Lung (tissue), 12 donors: ENCODE results near the gene AP4B1. TPM values are rescaled to one million over a fixed set of nuclear protein-coding genes. Genes with fewer than 3 reads are reported as not detected.

Experiments
- ATAC-seq: fragments of 200-7000 bp; cut with Tn5 transposase; one replicate; pipeline ENCODE4 v1.9.1; 2020; ENCODE audit warnings: moderate number of reproducible peaks; ENCODE audit not compliant: insufficient read depth, low FRiP score
- DNase-seq, 3 donors: peaks; one replicate each; pipeline ENCODE4 v3.0.0-alpha.2; 2013 to 2017
- H3K27ac ChIP-seq, 2 donors: one replicate each; pipeline ENCODE4 v1.5.1; 2013; ENCODE audit warnings: mild to moderate bottlenecking in 2 of 2, moderate library complexity in 2 of 2, control low read depth in 1 of 2, inconsistent platforms in 1 of 2, low read depth in 1 of 2, low read length in 1 of 2
- H3K27me3 ChIP-seq, 3 donors: one replicate each; pipeline ENCODE4 v1.5.1; 2013; ENCODE audit warnings: low read length in 2 of 3; ENCODE audit not compliant: control insufficient read depth in 3 of 3, insufficient read depth in 3 of 3
- H3K36me3 ChIP-seq, 4 donors: one replicate each; pipeline ENCODE4 v1.5.1; 2013; ENCODE audit warnings: low read length in 4 of 4, mild to moderate bottlenecking in 1 of 4, moderate library complexity in 1 of 4; ENCODE audit not compliant: control insufficient read depth in 4 of 4, insufficient read depth in 4 of 4
- H3K4me1 ChIP-seq, 5 donors: one replicate each; pipeline ENCODE4 v1.5.1; 2013; ENCODE audit warnings: low read length in 5 of 5, mild to moderate bottlenecking in 2 of 5, moderate library complexity in 1 of 5; ENCODE audit not compliant: control insufficient read depth in 5 of 5, insufficient read depth in 5 of 5
- H3K4me3 ChIP-seq: one replicate; pipeline ENCODE4 v1.5.1; 2013; ENCODE audit warnings: mild to moderate bottlenecking, control low read depth, moderate library complexity
- H3K9ac ChIP-seq, 2 donors: one replicate each; pipeline ENCODE4 v1.5.1; 2013; ENCODE audit warnings: low read length in 2 of 2, control low read depth in 1 of 2; ENCODE audit not compliant: insufficient read depth in 1 of 2
- H3K9me3 ChIP-seq, 4 donors: one replicate each; pipeline ENCODE4 v1.5.1; 2013; ENCODE audit warnings: low read length in 3 of 4, mild to moderate bottlenecking in 1 of 4, moderate library complexity in 1 of 4; ENCODE audit not compliant: control insufficient read depth in 4 of 4, insufficient read depth in 3 of 4
- CTCF ChIP-seq: IDR thresholded peaks from 2 replicates; pipeline ENCODE4 v1.5.1; 2012; ENCODE audit warnings: mild to moderate bottlenecking; ENCODE audit errors: control extremely low read depth, extremely low read depth
- WGBS, 2 donors: extraction: QIAGEN DNeasy Blood & Tissue Kit; methylation state at CpG; one replicate each; pipeline ENCODE4 v1.1.7; 2013; 5-methylcytosine and 5-hydroxymethylcytosine counted together
- polyA plus RNA-seq, 2 donors: library from polyadenylated mRNA; stranded (reverse); fragments of 200-250 nt; gene quantifications; one replicate each; pipeline ENCODE4 v1.2.1, GENCODE V29; 2013
- total RNA-seq, 2 donors: library from RNA; depleted of rRNA in 1 of 2; stranded (reverse); fragments of >200 nt in 1 of 2; gene quantifications; one replicate each; pipeline ENCODE4 v1.2.1, GENCODE V29; 2014 to 2021
- donor health status: control.
- donor health status: control.
- donor health status: Bipolar disorder and iron deficiency.
- donor health status: healthy.
- donor health status: DM: yes; HTN: yes; CAD: no.

Gene AP4B1
- total and polyA plus RNA-seq, 4 donors, result 12.8 to 43.9 (median 18.9) TPM

- Histone ChIP-seq H3K9me3 (no peaks in the 10 kb centered on the region), H3K27ac (no peak overlapping the region), H3K4me3 (no peak overlapping the region), H3K27me3 (no peaks in the 10 kb centered on the region), H3K36me3 (peaks cover 9 to 14% (median 10%) of the 10 kb centered on the region in 4 donors), H3K4me1 (peaks cover 0 to 14% (median 4%) of the 10 kb centered on the region in 5 donors), H3K9ac (no peak overlapping the region)
- DNase-seq, result no peak
- WGBS, 2 donors, result 77 to 79% methylated on average over 5 of the region's 5 CpGs
- TF ChIP-seq CTCF, result no peak
- no peak for ATAC-seq
These were observed 33.6 kb upstream of the AP4B1 start for GRCh38 chr1:113938192-113938591.

- TF ChIP-seq CTCF, result no peak
- 47 to 52% methylated on average over 1 of the region's 1 CpG for WGBS, 2 donors
- Histone ChIP-seq H3K27ac (no peak overlapping the region), H3K9me3 (no peaks in the 10 kb centered on the region), H3K36me3 (peaks cover 6 to 14% (median 8%) of the 10 kb centered on the region in 4 donors), H3K4me1 (peaks cover 0 to 14% (median 5%) of the 10 kb centered on the region in 5 donors), H3K27me3 (no peaks in the 10 kb centered on the region), H3K9ac (no peak overlapping the region), H3K4me3 (no peak overlapping the region)
- no peak for ATAC-seq
- no peak for DNase-seq
These were observed 32.5 kb upstream of the AP4B1 start for GRCh38 chr1:113937146-113937545.

GRCh38 chr1:113935970-113936369 lies 31.4 kb upstream of the AP4B1 start:
- peaks cover 2 to 8% (median 5%) of the 10 kb centered on the region in 4 donors for H3K36me3 ChIP-seq
- TF ChIP-seq CTCF, result no peak
- DNase-seq (no peak), ATAC-seq (no peak)
- no peak overlapping the region for H3K9ac ChIP-seq
- H3K27ac ChIP-seq, result no peak overlapping the region
- H3K4me3 ChIP-seq, result no peak overlapping the region
- 77 to 81% methylated on average over 1 of the region's 1 CpG for WGBS, 2 donors
- H3K9me3 ChIP-seq, result no peaks in the 10 kb centered on the region
- no peaks in the 10 kb centered on the region for H3K27me3 ChIP-seq
- peaks cover 2 to 17% (median 10%) of the 10 kb centered on the region in 5 donors for H3K4me1 ChIP-seq

- H3K4me1 ChIP-seq, result peaks cover 7 to 23% (median 10%) of the 10 kb centered on the region in 5 donors
- no peak for ATAC-seq
- WGBS, 2 donors, result 90 to 95% methylated on average over 1 of the region's 1 CpG
These were observed 30.6 kb upstream of the AP4B1 start for GRCh38 chr1:113935176-113935575.

More at GRCh38 chr1:113935176-113935575, 30.6 kb upstream of the AP4B1 start:
- no peak for TF ChIP-seq CTCF
- H3K9me3 ChIP-seq, result no peaks in the 10 kb centered on the region
- H3K4me3 ChIP-seq, result no peak overlapping the region
- peaks cover 0 to under 1% (median 0%) of the 10 kb centered on the region in 4 donors for H3K36me3 ChIP-seq
- H3K9ac ChIP-seq, result no peak overlapping the region
- no peak for DNase-seq
- no peaks in the 10 kb centered on the region for H3K27me3 ChIP-seq
- no peak overlapping the region for H3K27ac ChIP-seq
